OCI-LY7 (cell line): ENCODE results near the gene KCNMA1. TPM values are rescaled to one million over a fixed set of nuclear protein-coding genes. Genes with fewer than 3 reads are reported as not detected.

Experiments used
- BruUV-seq: library from RNA; stranded (reverse); fragments of 400-500 nt; replicated peaks from 2 replicates; lab custom pipeline; 2021; lab: Mats Ljungman, UMichigan
- CTCF ChIA-PET: fragments of 300-600 bp; sonication (Branson Sonifier 250); formaldehyde crosslinking; loops from one replicate; lab custom pipeline; 2022; ENCODE audit warnings: antibody characterized with exemption; ENCODE audit not compliant: unreplicated experiment; lab: Charles Lee
- POLR2A ChIA-PET: fragments of 300-600 bp; sonication (Branson Sonifier 250); formaldehyde crosslinking; loops from one replicate; lab custom pipeline; 2022; ENCODE audit warnings: antibody characterized with exemption; lab: Charles Lee
- DNase-seq: peaks from one replicate; pipeline ENCODE4 v3.0.0-alpha.2; 2015; ENCODE audit warnings: low spot score
- H2AFZ ChIP-seq: fragments of 200-600 bp; sonication (generic), shearing (Covaris generic); 2 replicates; pipeline ENCODE4 v1.6.1; 2014; ENCODE audit warnings: mild to moderate bottlenecking, antibody characterized with exemption, low read length, moderate library complexity
- H3K27ac ChIP-seq: fragments of 200-600 bp; sonication (generic); 2 replicates; pipeline ENCODE4 v1.5.1; 2014; ENCODE audit warnings: mixed run types, low read depth, mild to moderate bottlenecking, moderate library complexity, low read length, inconsistent platforms; ENCODE audit not compliant: poor library complexity, severe bottlenecking
- H3K36me3 ChIP-seq: fragments of 200-600 bp; sonication (generic); 2 replicates; pipeline ENCODE4 v1.6.1; 2014; ENCODE audit warnings: mild to moderate bottlenecking, antibody characterized with exemption, low read length, moderate library complexity, mixed read lengths; ENCODE audit not compliant: insufficient read depth
- H3K4me1 ChIP-seq: fragments of 200-600 bp; sonication (generic); 2 replicates; pipeline ENCODE4 v1.5.1; 2014; ENCODE audit warnings: mild to moderate bottlenecking, low read length; ENCODE audit not compliant: insufficient read depth, poor library complexity, severe bottlenecking
- H3K4me2 ChIP-seq: fragments of 200-600 bp; sonication (generic); 2 replicates; pipeline ENCODE4 v1.6.1; 2014; ENCODE audit warnings: mild to moderate bottlenecking, low read length
- H3K4me3 ChIP-seq: fragments of 200-600 bp; sonication (generic); 2 replicates; pipeline ENCODE4 v1.5.1; 2014; ENCODE audit warnings: mild to moderate bottlenecking, low read depth, low read length; ENCODE audit not compliant: poor library complexity, severe bottlenecking
- H3K79me2 ChIP-seq: fragments of 200-600 bp; sonication (generic); 2 replicates; pipeline ENCODE4 v1.6.1; 2016; ENCODE audit warnings: low read depth, mild to moderate bottlenecking, low read length, moderate library complexity, mixed read lengths; ENCODE audit not compliant: insufficient read depth
- H3K9me2 ChIP-seq: fragments of 200-600 bp; sonication (generic); 2 replicates; pipeline ENCODE4 v1.6.1; 2016; ENCODE audit warnings: mild to moderate bottlenecking, low read length, mixed read lengths; ENCODE audit not compliant: insufficient read depth
- H3K9me3 ChIP-seq: fragments of 200-600 bp; sonication (generic); 2 replicates; pipeline ENCODE4 v1.6.1; 2014; ENCODE audit warnings: mild to moderate bottlenecking, mixed run types, low read length, mixed read lengths
- H4K20me1 ChIP-seq: fragments of 200-600 bp; sonication (generic); 2 replicates; pipeline ENCODE4 v1.6.1; 2014; ENCODE audit warnings: mild to moderate bottlenecking, antibody characterized with exemption, low read length, moderate library complexity, mixed read lengths; ENCODE audit not compliant: insufficient read depth
- EZH2phosphoT487 ChIP-seq: fragments of 200-600 bp; sonication (generic); IDR thresholded peaks from 2 replicates; pipeline ENCODE4 v1.6.1; 2018; ENCODE audit warnings: low read depth, borderline replicate concordance, mild to moderate bottlenecking, mixed run types, antibody characterized with exemption, low read length, moderate library complexity, mixed read lengths
- intact Hi-C: fragments of 100-400 bp; cut with micrococcal nuclease; formaldehyde crosslinking; loops from one replicate; pipeline ENCODE4 v1.10.0; 2022; ENCODE audit not compliant: unreplicated experiment
- total RNA-seq, 2 experiments: library from RNA; depleted of rRNA in 1 of 2; stranded (reverse); fragments of >200 nt in 1 of 2; shearing (Covaris generic) in 1 of 2; gene quantifications; 2 replicates each; pipeline ENCODE4 v1.2.3, GENCODE V29; 2014 to 2022
- TF ChIP-seq, protein P1 (sequence below): fragments of 200-600 bp; sonication (generic); conservative IDR thresholded peaks from 2 replicates; pipeline ENCODE4 v1.5.1; 2014; ENCODE audit warnings: mild to moderate bottlenecking, antibody characterized with exemption, low read length, moderate library complexity, mixed read lengths

Gene KCNMA1
- total RNA-seq, 2 experiments from 2014 or later, result not detected

DNA sequence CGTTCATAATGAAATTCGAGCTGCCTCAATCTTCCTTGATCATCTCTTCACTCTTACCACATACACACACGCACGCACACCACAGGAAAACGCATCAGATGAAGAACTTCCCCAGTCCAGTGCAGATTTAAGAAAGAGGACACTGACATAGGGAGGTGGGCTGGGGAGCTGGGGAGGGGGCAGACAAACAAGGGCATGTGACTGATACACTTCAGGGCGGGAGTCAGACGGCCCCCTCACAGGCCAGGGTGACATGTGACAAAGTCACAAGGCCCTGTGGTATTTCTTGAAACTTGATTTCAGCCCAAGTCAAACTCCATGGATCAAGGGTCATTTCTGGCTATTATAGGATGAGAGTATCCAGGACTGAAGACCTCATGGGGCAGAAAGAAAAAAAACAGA lies 82.6 kb downstream of the KCNMA1 start:
- TF ChIP-seq, protein P1, sequence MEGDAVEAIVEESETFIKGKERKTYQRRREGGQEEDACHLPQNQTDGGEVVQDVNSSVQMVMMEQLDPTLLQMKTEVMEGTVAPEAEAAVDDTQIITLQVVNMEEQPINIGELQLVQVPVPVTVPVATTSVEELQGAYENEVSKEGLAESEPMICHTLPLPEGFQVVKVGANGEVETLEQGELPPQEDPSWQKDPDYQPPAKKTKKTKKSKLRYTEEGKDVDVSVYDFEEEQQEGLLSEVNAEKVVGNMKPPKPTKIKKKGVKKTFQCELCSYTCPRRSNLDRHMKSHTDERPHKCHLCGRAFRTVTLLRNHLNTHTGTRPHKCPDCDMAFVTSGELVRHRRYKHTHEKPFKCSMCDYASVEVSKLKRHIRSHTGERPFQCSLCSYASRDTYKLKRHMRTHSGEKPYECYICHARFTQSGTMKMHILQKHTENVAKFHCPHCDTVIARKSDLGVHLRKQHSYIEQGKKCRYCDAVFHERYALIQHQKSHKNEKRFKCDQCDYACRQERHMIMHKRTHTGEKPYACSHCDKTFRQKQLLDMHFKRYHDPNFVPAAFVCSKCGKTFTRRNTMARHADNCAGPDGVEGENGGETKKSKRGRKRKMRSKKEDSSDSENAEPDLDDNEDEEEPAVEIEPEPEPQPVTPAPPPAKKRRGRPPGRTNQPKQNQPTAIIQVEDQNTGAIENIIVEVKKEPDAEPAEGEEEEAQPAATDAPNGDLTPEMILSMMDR, result no peak
- TF ChIP-seq EZH2phosphoT487, result no peak
- intact Hi-C loops, result no loop called here
- no peak overlapping the region for H3K27ac ChIP-seq
- no peaks in the 10 kb centered on the region for H4K20me1 ChIP-seq
- H3K79me2 ChIP-seq, result no peaks in the 10 kb centered on the region
- no TSS peak for BruUV-seq
- H3K9me2 ChIP-seq, result no peaks in the 10 kb centered on the region
- ChIA-PET CTCF (no interaction called here), POLR2A (interaction anchor here (0.6 kb wide), 1 partner anchor 315 kb away, joined by 3 read pairs; no protein-coding TSS in a partner anchor)
- H2AFZ ChIP-seq, result no peak overlapping the region
- H3K4me1 ChIP-seq, result no peaks in the 10 kb centered on the region
- no peak for DNase-seq
- no peaks in the 10 kb centered on the region for H3K9me3 ChIP-seq
- no peaks in the 10 kb centered on the region for H3K36me3 ChIP-seq
- no peak overlapping the region for H3K4me3 ChIP-seq
- H3K4me2 ChIP-seq, result no peak overlapping the region

DNA sequence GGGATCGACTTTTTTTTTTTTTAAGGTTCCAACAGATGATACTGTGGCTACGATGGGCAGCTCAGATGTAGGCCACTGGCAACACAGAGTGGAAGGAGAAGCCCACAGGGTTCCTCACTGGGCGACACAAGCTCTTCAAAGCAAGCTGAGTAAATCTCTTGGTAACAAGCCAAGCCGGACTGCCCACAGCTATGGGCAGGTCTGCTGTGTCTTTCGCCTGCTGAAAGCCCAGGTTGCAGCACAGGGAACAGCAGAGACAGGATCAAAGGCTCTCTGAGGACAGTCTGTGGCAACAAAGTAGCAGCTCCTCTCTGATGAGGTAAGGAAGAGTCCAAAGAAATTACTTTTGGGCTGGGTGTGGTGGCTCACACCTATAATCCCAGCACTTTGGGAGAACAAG lies 83.6 kb downstream of the KCNMA1 start:
- Histone ChIP-seq H3K27ac (no peak overlapping the region), H3K4me3 (no peak overlapping the region), H2AFZ (no peak overlapping the region), H3K36me3 (no peaks in the 10 kb centered on the region), H3K79me2 (no peaks in the 10 kb centered on the region), H3K9me3 (no peaks in the 10 kb centered on the region), H4K20me1 (no peaks in the 10 kb centered on the region), H3K9me2 (no peaks in the 10 kb centered on the region), H3K4me1 (no peaks in the 10 kb centered on the region), H3K4me2 (no peak overlapping the region)
- ChIA-PET CTCF (no interaction called here), POLR2A (no interaction called here)
- no peak for DNase-seq
- intact Hi-C loops, result no loop called here
- TF ChIP-seq, protein P1, result no peak
- TF ChIP-seq EZH2phosphoT487, result no peak
- no TSS peak for BruUV-seq

DNA sequence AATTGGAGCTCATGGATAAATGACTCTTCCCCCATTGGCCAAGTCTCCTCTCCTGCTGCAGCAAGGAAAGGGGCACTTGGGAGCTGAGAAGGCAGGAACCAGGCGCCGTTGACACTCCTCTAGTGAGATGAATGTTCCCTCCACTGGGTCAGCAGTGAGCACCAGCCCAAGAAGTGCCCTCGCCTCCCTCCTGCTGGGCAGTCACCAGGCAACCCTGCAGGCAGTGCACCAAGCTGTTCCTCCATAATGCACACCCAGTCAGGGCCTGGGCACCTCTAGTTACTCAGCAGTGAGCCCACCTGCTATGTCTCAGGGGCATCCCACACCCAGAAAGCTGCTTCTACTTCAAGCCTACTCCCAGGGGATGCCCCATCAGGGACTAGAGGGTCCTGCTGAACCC lies 84.3 kb downstream of the KCNMA1 start:
- H3K9me2 ChIP-seq, result no peaks in the 10 kb centered on the region
- DNase-seq, result no peak
- H3K4me2 ChIP-seq, result no peak overlapping the region
- no peak overlapping the region for H3K27ac ChIP-seq
- H3K79me2 ChIP-seq, result no peaks in the 10 kb centered on the region
- H3K36me3 ChIP-seq, result no peaks in the 10 kb centered on the region
- no peaks in the 10 kb centered on the region for H3K4me1 ChIP-seq
- intact Hi-C loops, result no loop called here
- no peak overlapping the region for H2AFZ ChIP-seq
- no peaks in the 10 kb centered on the region for H3K9me3 ChIP-seq
- no peak overlapping the region for H3K4me3 ChIP-seq
- ChIA-PET CTCF (no interaction called here), POLR2A (no interaction called here)
- no TSS peak for BruUV-seq
- no peak for TF ChIP-seq EZH2phosphoT487
- TF ChIP-seq, protein P1, result no peak
- no peaks in the 10 kb centered on the region for H4K20me1 ChIP-seq
